ENCODE measurements around the gene ALOX15.

The ALOX15 gene

DNA sequence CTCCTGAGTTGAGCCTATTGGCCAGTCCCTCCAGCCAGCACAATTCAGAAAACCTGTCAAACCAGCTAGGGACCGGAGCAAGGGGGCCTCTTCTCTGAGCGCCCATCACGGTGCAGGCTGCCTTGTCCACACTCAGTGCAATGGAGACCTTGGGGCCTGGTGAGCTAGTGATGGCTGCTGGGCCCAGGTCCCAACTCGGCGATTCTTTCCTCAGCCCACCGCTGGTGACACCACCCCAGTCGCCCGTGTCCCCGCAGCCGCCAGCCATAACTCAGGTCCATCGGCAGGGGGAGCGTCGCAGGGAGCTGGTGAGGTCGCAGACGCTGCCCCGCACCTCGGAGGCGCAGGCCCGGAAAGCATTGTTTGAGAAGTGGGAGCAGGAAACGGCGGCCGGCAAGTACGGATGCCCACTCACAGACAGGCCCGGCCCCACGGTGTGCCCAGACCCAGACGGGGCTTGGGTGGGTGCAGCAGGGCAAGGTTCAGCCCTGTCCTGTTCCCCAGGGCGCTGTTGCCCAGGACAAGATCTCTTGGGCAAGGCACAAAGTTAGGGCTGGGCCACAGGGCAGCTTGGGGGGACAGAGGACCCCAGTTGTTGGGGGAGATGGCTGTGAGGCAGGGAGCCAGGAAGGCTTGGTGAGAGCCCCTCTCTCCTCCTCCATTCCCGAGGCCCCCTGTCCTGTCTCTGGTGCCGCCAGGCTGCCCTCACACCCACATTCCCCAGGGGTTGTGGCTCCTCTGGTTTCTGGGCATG is 46.4 kb downstream of the ALOX15 start:
- H3K79me2 ChIP-seq (ENCODE audit: insufficient read depth, low read length): no peaks in the 10 kb centered on the region
- H2AFZ ChIP-seq (ENCODE audit: low read depth, low read length, severe bottlenecking): no peak overlapping the region
- no peak overlapping the region for H3K9ac ChIP-seq (ENCODE audit: low read length)
- no peaks in the 10 kb centered on the region for H4K20me1 ChIP-seq (ENCODE audit: low read depth, low read length)
- no peak overlapping the region for H3K4me2 ChIP-seq (ENCODE audit: low read depth, low read length, poor library complexity, severe bottlenecking)
- H3K27me3 ChIP-seq (ENCODE audit: low read length): no peaks in the 10 kb centered on the region
- H3K27ac ChIP-seq (ENCODE audit: low read depth, low read length): no peak overlapping the region
- H3K9me2 ChIP-seq (replicated peaks; ENCODE audit: insufficient read depth, low read length): no peaks in the 10 kb centered on the region
- no peaks in the 10 kb centered on the region for H3K9me3 ChIP-seq (ENCODE audit: insufficient read depth, low read length)
- no peaks in the 10 kb centered on the region for H3F3A ChIP-seq (ENCODE audit: insufficient read depth)
- no peaks in the 10 kb centered on the region for H3K36me3 ChIP-seq (ENCODE audit: low read length)
- no peak overlapping the region for H3K4me3 ChIP-seq (ENCODE audit: insufficient read depth, low read length, poor library complexity, severe bottlenecking)
- no peak for TF ChIP-seq EZH2phosphoT487 (conservative IDR thresholded peaks at IDR 0.05; ENCODE audit: low read length)
- TF ChIP-seq, protein P1, sequence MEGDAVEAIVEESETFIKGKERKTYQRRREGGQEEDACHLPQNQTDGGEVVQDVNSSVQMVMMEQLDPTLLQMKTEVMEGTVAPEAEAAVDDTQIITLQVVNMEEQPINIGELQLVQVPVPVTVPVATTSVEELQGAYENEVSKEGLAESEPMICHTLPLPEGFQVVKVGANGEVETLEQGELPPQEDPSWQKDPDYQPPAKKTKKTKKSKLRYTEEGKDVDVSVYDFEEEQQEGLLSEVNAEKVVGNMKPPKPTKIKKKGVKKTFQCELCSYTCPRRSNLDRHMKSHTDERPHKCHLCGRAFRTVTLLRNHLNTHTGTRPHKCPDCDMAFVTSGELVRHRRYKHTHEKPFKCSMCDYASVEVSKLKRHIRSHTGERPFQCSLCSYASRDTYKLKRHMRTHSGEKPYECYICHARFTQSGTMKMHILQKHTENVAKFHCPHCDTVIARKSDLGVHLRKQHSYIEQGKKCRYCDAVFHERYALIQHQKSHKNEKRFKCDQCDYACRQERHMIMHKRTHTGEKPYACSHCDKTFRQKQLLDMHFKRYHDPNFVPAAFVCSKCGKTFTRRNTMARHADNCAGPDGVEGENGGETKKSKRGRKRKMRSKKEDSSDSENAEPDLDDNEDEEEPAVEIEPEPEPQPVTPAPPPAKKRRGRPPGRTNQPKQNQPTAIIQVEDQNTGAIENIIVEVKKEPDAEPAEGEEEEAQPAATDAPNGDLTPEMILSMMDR (IDR thresholded peaks at IDR 0.05; ENCODE audit: insufficient read depth, low read length, poor library complexity, severe bottlenecking): no peak

DNA sequence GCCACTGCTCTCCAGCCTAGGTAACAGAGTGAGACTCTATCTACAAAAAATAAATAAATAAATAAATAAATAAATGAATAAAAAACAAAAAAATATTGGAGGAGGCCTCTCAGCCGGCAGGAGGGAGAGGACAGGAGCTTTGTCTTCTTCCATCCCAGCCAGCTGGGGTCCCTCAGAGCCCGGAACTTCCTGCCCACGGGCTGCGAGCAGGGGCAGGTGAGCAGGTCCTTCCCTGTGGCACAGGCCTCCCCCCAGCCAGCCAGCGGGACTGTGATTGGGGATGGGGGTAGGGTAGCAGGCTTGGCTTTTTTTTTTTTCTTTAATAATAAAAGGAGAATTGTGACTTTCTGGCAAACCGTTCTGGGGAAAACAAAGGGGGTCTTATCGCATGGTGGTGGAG is 47.1 kb downstream of the ALOX15 start:
- no peaks in the 10 kb centered on the region for H3K9me2 ChIP-seq (replicated peaks; ENCODE audit: insufficient read depth, low read length)
- no peak overlapping the region for H3K4me3 ChIP-seq (ENCODE audit: insufficient read depth, low read length, poor library complexity, severe bottlenecking)
- no peaks in the 10 kb centered on the region for H4K20me1 ChIP-seq (ENCODE audit: low read depth, low read length)
- no peaks in the 10 kb centered on the region for H3K9me3 ChIP-seq (ENCODE audit: insufficient read depth, low read length)
- H2AFZ ChIP-seq (ENCODE audit: low read depth, low read length, severe bottlenecking): no peak overlapping the region
- no peak for TF ChIP-seq EZH2phosphoT487 (conservative IDR thresholded peaks at IDR 0.05; ENCODE audit: low read length)
- TF ChIP-seq, protein P1 (IDR thresholded peaks at IDR 0.05; ENCODE audit: insufficient read depth, low read length, poor library complexity, severe bottlenecking): no peak
- H3K27ac ChIP-seq (ENCODE audit: low read depth, low read length): no peak overlapping the region
- no peaks in the 10 kb centered on the region for H3K36me3 ChIP-seq (ENCODE audit: low read length)
- no peaks in the 10 kb centered on the region for H3K79me2 ChIP-seq (ENCODE audit: insufficient read depth, low read length)
- no peaks in the 10 kb centered on the region for H3F3A ChIP-seq (ENCODE audit: insufficient read depth)
- H3K27me3 ChIP-seq (ENCODE audit: low read length): no peaks in the 10 kb centered on the region
- H3K4me2 ChIP-seq (ENCODE audit: low read depth, low read length, poor library complexity, severe bottlenecking): no peak overlapping the region
- H3K9ac ChIP-seq (ENCODE audit: low read length): no peak overlapping the region

DNA sequence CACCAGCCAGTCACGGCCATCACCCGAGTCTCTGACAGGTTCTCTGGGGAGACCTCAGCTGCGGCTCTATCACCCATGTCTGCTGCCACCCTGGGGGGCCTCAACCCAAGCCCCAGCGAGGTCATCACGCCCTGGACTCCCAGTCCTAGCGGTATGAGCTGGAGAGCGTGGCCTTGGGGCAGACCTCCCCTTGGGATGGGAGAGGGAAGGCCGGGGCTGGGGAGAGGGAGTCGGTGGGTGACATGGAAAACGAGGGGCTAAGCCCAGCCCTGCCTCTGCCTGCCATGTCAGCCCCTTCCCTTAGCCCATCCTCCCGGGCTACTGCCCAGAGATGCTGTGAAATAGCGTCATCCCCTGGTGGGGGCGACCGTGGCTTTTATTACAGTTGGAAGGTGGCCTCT is 48.5 kb downstream of the ALOX15 start:
- Histone ChIP-seq H4K20me1 (ENCODE audit: low read depth, low read length) (no peaks in the 10 kb centered on the region), H3K27me3 (ENCODE audit: low read length) (no peaks in the 10 kb centered on the region), H3K9ac (ENCODE audit: low read length) (no peak overlapping the region), H3K9me3 (ENCODE audit: insufficient read depth, low read length) (no peaks in the 10 kb centered on the region), H3K36me3 (ENCODE audit: low read length) (no peaks in the 10 kb centered on the region), H3F3A (ENCODE audit: insufficient read depth) (no peaks in the 10 kb centered on the region), H3K79me2 (ENCODE audit: insufficient read depth, low read length) (no peaks in the 10 kb centered on the region), H3K27ac (ENCODE audit: low read depth, low read length) (no peak overlapping the region), H3K4me2 (ENCODE audit: low read depth, low read length, poor library complexity, severe bottlenecking) (no peak overlapping the region), H2AFZ (ENCODE audit: low read depth, low read length, severe bottlenecking) (no peak overlapping the region), H3K4me3 (ENCODE audit: insufficient read depth, low read length, poor library complexity, severe bottlenecking) (no peak overlapping the region), H3K9me2 (replicated peaks; ENCODE audit: insufficient read depth, low read length) (no peaks in the 10 kb centered on the region)
- no peak for TF ChIP-seq EZH2phosphoT487 (conservative IDR thresholded peaks at IDR 0.05; ENCODE audit: low read length)
- TF ChIP-seq, protein P1 (IDR thresholded peaks at IDR 0.05; ENCODE audit: insufficient read depth, low read length, poor library complexity, severe bottlenecking): no peak

Data from SU-DHL-6 (cell line).